ENCODE results near the gene HTATSF1.

HTATSF1 gene

GRCh38 chrX:136491832-136492231 is 5.6 kb upstream of the HTATSF1 start:
- no peak for TF ChIP-seq GLIS3 (CRISPR knock-in tag; IDR thresholded peaks at IDR 0.05)
- no peak for TF ChIP-seq CSRNP3 (CRISPR knock-in tag; IDR thresholded peaks at IDR 0.05)
- TF ChIP-seq ZC3H10 (CRISPR knock-in tag; IDR thresholded peaks at IDR 0.05) = no peak
- peak; percentile 26; the same call in 1 of the 2 replicates for TF ChIP-seq ZNF70 (CRISPR knock-in tag; IDR thresholded peaks at IDR 0.05)
- no peak for TF ChIP-seq PPARA (CRISPR knock-in tag; IDR thresholded peaks at IDR 0.05; ENCODE audit: borderline replicate concordance)
- TF ChIP-seq CREB5 (CRISPR knock-in tag; IDR thresholded peaks at IDR 0.05; ENCODE audit: low read depth) = no peak
- TF ChIP-seq PATZ1 (CRISPR knock-in tag; IDR thresholded peaks at IDR 0.05; ENCODE audit: borderline replicate concordance) = no peak
- TF ChIP-seq TOX (CRISPR knock-in tag; IDR thresholded peaks at IDR 0.05; ENCODE audit: borderline replicate concordance) = no peak
- no peak for ATAC-seq

- no peak for TF ChIP-seq CSRNP3 (CRISPR knock-in tag; IDR thresholded peaks at IDR 0.05)
- no peak for TF ChIP-seq OSR1 (CRISPR knock-in tag; IDR thresholded peaks at IDR 0.05)
- TF ChIP-seq CREB5 (CRISPR knock-in tag; IDR thresholded peaks at IDR 0.05; ENCODE audit: low read depth) = no peak
- no peak for TF ChIP-seq PATZ1 (CRISPR knock-in tag; IDR thresholded peaks at IDR 0.05; ENCODE audit: borderline replicate concordance)
- TF ChIP-seq ZFP3 (CRISPR knock-in tag; IDR thresholded peaks at IDR 0.05) = no peak
- no peak for TF ChIP-seq ARNTL (CRISPR knock-in tag; IDR thresholded peaks at IDR 0.05; ENCODE audit: borderline replicate concordance, low read depth)
- TF ChIP-seq ISL1 (CRISPR knock-in tag; IDR thresholded peaks at IDR 0.05) = no peak
- no peak for TF ChIP-seq PPARA (CRISPR knock-in tag; IDR thresholded peaks at IDR 0.05; ENCODE audit: borderline replicate concordance)
- TF ChIP-seq BACH2 (CRISPR knock-in tag; IDR thresholded peaks at IDR 0.05; ENCODE audit: borderline replicate concordance) = no peak
- no peak for TF ChIP-seq ZNF565 (CRISPR knock-in tag; conservative IDR thresholded peaks at IDR 0.05; ENCODE audit: low read depth)
- no peak for TF ChIP-seq ZC3H10 (CRISPR knock-in tag; IDR thresholded peaks at IDR 0.05)
- TF ChIP-seq ESRRG (CRISPR knock-in tag; IDR thresholded peaks at IDR 0.05) = no peak
- TF ChIP-seq RARB (CRISPR knock-in tag; IDR thresholded peaks at IDR 0.05) = no peak
- ATAC-seq = no peak
These were observed 4.4 kb upstream of the HTATSF1 start for GRCh38 chrX:136493011-136493410.

GRCh38 chrX:136495043-136495442 is 2.3 kb upstream of the HTATSF1 start:
- no peak for ATAC-seq
- TF ChIP-seq CSRNP3 (CRISPR knock-in tag; IDR thresholded peaks at IDR 0.05) (no peak), ARNTL (CRISPR knock-in tag; IDR thresholded peaks at IDR 0.05; ENCODE audit: borderline replicate concordance, low read depth) (no peak), ESRRG (CRISPR knock-in tag; IDR thresholded peaks at IDR 0.05) (no peak), ZFP30 (CRISPR knock-in tag; IDR thresholded peaks at IDR 0.05) (no peak), PATZ1 (CRISPR knock-in tag; IDR thresholded peaks at IDR 0.05; ENCODE audit: borderline replicate concordance) (no peak), POU6F1 (CRISPR knock-in tag; IDR thresholded peaks at IDR 0.05; ENCODE audit: borderline replicate concordance, low read depth) (no peak), CSDC2 (CRISPR knock-in tag; IDR thresholded peaks at IDR 0.05) (no peak), ZC3H10 (CRISPR knock-in tag; IDR thresholded peaks at IDR 0.05) (no peak), ISL1 (CRISPR knock-in tag; IDR thresholded peaks at IDR 0.05) (no peak), TOX (CRISPR knock-in tag; IDR thresholded peaks at IDR 0.05; ENCODE audit: borderline replicate concordance) (no peak)

Measured in SK-N-SH treated with all-trans-retinoic acid at 6 μM for 48 hours (cell line).